GM19324 (cell line): ENCODE results near the gene DHDDS.

Experiments
- ATAC-seq: cut with Tn5 transposase; IDR thresholded peaks from one replicate; pipeline ENCODE4 v1.9.1; 2021; ENCODE audit warnings: mild to moderate bottlenecking, moderate library complexity; ENCODE audit not compliant: unreplicated experiment, low FRiP score

DHDDS gene

DNA sequence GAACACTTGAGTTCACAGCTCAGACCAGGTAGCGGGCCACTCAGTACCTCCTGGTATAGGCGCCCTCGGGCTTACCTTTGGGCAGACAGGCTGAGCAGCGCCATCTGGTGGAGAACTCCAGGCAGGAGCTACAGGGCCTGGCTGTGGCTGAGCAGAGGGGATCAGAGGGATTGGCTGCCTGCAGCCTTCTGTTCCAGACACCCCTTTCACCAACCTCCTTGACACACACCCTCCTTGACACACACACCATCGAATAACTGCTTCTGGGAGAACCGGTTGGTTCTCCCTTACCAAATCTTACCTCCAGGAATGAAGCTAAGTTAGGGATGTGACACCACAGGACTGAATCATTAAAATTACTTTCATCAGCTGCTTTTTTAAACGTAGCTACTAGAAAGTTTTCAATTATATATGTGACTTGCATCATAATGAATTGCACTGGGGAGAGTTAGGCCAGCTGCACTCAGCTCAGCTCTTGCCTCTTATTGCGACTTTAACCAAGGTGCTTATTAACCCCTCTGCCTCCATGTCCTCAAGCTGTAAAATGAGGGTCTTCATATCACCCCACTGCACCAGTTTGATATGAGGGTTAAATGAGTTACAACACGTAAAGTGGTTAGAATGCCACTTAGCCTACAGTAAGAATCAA, 14.9 kb upstream of the DHDDS start:
- ATAC-seq: no peak

DNA sequence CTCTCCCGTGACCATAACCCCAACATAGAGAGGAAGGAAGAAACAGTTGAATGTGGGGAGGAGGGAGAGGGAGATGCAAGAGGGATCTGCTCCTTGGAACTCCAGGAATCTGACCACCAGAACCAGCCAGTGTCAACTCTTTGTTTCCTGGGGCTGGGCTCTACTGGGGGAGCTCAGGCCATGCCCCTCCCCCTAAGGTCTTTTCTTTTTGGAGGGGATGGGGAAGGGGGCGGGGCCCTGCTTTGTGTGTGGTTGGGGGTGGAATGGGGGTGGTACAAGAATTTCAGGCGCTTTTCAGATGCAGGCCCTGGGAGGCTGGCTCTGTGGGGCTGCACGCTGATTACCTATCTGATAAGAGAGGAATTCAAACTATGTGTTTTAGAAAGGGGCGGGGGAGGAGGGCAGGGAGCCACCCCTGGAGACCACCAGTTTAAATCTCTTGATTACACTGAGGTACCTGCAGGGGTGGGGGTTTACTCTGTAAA, 13.2 kb upstream of the DHDDS start:
- no peak for ATAC-seq

DNA sequence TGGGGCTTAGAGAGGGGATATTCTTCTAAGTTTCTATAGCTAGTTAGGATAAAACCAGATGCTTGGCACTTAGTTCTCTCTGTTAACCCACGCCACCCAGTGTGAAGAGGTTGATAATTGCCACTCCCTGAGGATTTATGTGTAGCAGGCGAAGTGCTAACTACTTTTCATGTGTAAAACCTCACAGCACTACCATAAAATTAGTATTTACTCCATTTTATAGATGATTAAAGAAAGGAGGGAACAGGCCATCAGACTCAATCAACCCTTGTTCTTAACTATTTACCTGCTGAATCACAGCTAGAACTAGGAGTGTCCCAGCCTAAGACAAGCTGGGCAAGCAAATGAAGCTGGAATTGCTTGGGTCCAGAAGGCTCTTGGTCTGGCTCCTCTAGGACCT, 12.6 kb upstream of the DHDDS start:
- no peak for ATAC-seq

DNA sequence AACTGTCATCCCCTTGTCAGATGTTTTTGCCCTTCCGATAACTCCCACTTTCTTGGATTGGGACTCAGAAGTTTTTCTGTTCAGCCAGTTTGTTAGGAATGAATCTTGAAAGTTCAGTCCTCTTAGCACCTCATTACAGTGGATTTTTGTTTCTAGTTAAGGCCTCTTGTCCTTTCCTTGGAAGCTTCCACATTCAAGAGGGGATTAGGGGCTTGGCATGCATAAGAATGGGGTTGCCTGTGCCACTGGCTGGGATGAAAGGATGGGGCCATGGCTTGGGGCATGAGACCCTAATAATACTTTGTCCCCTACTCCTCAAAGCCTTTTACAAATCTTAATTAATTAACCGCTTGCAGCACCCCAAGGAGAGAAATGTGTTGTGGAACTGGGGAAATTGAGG, 2.4 kb upstream of the DHDDS start:
- ATAC-seq: no peak

DNA sequence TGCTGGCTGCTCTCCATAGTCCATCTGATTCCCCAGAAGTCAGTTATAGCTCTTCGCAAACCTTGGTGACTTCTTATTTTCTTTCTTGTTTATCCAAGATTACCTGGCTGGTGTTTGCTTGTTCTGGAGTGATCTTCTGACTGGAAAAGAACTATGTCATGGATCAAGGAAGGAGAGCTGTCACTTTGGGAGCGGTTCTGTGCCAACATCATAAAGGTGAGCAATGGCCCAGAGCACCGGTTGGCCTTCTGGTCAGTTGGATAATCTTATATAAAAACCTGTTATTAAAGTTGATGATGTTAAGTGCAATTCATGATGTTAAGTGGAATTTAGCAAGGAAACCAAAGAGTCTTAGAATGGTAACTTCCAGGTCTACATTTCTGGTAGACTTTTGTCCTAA, 672 bp downstream of the DHDDS start:
- no peak for ATAC-seq

DNA sequence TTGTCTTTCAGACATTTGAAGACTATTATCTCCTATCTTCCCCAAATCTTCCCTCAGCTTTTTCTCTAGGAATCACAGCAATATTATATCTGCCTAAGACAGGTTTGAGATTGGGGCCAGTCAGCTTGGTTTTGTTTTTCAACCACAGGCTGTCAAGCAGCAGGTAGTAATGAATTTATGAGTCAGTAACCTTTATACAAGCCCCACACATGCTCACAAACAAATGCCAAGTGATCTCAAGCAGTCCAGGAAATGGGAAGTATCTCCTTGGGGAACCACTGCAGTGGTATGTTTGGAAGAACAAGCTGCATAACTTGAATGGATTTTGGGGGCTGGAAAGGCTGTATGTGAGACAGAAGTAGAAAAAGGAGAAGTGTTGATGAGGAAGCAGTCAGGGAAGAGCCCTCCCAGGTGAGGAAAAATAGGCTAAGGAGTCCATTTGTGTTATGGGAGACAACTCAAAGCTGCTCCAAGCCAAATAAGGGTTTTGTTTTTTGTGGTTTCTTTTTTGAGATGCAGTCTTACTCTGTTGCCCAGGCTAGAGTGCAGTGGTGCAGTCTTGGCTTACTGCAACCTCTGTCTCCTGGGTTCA, 2.1 kb downstream of the DHDDS start:
- no peak for ATAC-seq

DNA sequence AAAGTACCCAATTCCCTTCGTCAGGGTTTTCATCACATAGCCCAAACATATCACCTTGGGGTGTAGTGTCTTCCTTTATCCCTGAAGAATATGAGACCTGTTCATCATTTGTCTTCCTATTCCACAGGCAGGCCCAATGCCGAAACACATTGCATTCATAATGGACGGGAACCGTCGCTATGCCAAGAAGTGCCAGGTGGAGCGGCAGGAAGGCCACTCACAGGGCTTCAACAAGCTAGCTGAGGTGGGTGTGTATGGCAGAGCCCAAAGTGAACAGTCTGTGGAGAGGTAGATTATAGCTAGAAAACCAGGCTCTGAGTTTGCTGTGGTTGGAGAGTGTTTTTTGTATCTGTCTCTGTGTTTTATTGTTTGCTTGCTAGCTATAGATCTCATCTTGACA, 5.9 kb downstream of the DHDDS start:
- no peak for ATAC-seq

DNA sequence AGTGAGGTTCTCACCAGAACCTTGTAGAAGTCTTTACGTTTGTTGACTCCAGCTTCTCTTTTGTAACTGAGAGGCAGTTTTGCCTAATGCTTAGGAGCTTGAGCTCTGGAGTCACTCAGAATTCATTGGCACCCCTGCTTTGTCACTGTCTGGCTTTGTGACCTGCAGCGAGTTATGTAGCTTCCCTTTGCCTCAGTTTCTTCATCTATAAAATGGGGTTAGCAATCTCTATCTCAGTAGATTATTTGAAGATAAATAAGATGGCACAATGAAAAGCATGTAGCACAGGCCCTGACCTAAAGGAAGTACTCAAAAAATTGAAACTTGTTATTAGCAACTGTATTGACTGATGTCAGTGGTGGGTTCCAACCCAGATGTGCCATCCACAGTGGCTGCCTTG, 8.1 kb downstream of the DHDDS start:
- no peak for ATAC-seq

DNA sequence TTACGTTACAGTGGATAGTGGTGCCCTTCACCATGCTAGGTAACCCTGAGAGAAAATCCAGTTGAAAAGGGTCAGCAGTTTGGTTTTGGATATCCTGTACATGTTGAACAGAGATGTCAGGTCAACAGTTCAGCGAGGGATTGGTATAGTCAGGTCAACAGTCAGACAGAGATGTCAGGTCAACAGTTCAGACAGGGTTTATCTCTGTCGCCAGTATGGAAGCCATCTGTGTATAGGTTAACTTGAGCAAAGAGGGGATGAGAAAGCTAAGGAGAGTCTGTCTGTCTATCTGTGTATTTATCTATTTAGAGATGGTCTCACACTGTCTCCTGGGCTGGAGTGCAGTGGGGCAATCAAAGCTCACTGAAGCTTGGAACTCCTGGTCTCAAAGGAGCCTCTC, 17.7 kb downstream of the DHDDS start:
- no peak for ATAC-seq

DNA sequence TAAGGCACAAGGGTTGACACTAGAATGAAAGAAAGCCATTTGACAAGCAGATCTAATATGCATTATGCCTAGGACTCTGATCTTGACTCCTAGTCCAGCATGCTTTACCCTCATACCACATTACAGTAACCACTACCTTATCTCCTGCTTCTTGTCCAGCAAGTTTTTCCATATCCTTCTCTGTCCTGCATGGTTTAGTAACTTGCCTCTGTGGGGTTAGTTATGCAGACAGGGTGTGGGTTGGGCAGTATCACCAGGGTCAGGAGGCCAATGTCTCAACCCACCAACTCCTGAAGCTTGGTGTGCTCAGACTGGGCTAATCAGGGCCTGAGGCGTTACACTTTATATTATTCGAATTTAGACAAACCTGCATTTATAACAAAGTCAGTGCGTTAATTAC, 18.8 kb downstream of the DHDDS start:
- no peak for ATAC-seq

DNA sequence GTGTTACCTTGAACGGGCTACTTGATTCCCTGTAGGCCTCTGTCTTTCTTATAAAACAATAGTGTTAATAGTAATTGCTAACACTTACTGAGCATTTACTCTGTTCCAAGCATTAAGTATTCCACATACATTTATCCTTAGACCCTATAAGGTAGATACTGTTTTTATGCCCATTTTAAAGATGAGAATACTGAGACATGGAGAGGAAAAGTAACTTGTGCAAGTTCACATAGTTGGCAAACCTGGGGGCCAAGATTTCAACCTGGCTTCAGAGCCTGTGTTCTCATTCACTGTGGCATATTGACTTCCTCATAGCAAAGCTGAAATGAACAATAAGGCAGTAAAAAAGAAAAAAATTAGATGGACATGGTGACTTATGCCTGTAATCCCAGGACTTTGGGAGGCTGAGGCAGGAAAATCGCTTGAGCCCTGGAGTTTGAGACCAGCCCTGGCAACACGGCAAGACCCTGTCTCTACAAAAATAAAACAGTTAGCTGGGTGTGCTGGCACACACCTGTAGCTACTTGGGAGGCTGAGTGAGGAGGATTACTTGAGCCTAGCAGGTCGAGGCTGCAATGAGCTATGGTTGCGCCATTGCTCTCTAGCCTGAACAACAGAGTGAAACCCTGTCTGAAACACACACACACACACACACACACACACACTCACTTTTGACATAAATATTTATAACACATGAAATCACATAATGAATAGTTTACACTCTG, 20.5 kb downstream of the DHDDS start:
- no peak for ATAC-seq

DNA sequence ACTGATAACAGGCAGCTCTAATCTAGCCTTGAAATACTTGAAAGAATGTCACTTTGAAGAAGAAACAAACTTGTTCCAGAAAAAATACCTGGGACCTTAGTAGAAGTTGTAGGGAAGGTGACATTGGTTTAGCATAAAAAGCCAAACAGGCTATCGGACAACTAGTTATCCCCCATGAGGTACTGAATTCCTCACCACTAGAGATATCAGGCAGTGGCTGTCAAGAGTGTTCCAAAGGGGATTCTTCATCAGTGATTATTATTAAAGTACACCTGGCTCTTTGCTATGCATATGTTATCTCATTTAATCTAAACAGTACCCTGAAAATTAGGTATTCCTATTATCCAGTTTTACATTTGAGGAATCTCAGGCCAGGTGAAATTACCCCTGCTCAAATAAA, 27.0 kb downstream of the DHDDS start:
- ATAC-seq: no peak

DNA sequence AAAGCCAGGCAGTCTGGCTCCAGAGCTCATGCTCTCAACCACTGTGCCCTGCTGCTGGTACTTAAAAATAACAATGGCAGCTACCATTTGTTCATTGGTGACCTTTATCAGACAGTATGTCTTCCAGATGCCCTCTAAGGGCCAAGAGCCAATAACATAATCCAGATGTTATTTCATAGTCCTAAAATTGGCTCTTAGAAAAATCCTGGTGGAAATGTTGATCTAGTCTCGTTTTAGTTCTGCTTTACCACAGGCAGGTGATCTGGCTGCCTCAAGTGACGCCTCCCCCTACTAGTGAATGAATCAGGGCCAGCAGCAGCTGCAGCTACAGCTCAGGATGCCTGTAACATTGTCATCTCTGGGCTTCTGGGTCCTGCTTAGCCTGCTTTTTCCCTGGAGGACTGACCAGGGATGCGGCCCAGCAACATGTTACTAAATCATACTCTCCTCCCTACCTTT, 27.5 kb downstream of the DHDDS start:
- no peak for ATAC-seq

DNA sequence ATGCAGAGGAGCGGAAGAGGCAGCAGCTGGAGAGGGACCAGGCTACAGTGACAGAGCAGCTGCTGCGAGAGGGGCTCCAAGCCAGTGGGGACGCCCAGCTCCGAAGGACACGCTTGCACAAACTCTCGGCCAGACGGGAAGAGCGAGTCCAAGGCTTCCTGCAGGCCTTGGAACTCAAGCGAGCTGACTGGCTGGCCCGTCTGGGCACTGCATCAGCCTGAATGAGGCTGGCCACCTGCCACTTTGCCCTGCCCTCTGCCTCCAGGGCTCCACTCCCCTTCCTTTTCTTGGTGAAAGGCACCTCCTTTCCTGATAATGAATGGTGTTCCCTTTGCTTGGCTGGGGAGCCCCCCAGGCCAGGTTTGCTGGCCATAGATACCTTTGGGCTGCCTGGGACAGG, 36.8 kb downstream of the DHDDS start:
- ATAC-seq: no peak

DNA sequence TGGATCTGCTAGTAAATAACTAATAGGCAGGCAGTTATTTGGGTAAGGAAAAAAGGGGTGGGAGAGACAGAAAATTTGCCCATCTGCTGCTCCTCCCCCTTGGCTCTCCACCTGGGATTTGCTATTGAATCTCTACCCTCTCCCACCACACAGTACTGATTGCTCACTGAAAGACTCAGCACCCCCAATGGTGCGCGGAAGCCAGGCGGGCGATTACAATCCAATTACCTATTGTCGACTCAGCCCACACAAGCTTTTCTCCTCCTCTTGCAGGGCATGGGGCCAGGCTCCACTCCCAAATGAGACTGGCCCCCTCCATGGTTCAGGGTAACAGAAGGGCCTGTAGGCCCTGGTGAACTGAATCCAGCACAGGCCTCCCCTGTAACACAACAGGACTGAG, 37.4 kb downstream of the DHDDS start:
- ATAC-seq: no peak

DNA sequence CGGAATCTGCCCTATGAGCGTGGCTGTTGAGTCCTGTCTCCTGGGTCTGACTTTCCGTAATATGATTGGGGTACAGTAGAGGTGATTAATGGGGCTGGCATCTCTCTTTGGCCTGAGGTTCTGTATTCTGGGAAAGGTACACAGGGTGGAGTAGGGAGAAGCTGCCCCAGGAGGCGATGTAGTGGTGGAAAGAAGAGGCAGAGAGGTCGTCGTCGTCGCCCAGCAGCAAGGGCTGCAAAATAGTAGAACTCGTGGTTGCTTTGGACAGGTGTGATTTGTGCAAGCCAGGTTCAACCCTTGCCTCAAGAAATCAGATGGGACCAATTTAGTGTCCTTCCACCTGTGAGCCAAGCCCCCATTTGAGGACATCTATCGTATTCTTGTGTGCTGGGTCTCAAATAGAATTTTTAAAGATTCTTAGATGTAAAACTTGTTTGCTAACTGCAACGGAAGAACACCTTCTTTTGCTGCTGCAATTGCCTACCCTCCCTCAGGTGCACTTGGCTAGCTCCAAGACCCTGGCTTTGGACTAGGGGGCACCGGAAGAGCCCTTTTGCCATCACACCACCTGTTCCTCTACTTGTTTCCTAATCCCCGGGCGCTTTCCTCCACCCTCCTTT, 38.9 kb downstream of the DHDDS start:
- ATAC-seq: no peak

DNA sequence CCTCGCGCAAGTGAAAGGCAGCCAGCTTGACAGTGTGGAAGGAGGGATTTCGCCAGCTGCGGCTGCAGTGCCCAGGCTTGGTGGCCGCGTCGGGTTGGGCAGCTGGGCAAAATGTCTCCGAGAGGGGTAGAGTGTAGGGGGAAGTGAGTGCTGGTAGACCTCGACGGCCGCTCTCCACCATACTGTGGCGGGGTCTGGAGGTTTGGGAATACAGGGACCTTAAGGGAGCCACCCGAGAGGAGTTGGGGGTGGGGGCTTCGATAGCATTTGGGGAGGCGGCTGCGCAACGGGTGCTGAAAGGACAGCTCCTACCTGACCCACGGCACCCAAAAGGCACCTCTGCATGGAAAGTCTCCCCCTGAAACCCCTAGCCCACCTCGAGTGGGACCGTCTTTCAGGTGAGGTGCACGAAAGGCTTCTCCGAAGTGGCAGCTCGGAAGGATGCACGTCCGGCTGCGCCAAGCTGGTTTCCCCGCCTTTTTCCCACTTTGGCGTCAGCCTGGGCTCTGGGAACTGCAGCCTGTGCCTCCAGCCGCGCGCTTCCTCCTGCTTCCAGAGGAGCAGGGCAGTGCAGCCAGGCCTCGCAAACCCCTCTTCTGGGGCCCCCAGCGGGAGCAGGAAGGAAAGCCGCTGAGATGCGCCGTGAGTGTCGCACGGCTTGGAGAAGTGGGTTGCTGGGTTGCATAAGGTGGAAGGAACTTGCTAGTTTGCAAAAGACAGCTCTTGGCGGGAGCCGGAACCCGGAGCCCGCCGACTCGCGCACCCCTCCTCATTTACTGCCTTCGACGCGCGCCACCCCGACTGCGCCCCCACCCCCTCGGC, 39.6 kb downstream of the DHDDS start:
- ATAC-seq: peak; percentile 2

DNA sequence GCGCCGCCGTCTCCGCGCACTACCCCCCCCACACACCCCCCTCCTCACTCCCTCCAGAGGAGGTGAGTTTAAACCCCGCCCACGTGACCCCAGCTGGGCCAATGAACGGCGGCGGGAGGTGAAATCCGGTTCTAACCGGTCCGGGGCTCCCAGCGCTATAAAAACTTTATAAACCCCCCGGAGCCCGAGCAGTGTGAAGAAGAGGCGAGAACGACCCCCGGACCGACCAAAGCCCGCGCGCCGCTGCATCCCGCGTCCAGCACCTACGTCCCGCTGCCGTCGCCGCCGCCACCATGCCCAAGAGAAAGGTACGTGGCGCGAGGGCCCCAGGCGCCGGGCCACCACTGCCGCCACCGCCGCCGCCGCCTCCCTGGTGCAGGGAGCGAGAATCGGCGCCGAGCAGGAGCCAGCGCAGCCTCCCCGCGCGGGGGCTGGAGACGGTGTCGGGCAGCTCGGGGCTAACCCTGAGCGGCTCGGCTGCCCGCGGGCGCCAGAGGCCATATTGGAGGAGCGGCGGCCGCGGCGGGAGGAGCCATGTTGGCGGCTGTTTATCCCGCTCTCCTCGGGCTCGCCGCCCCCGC, 40.3 kb downstream of the DHDDS start, which contains the start of gene HMGN2:
Gene HMGN2 (plus strand): TSS at position 121 of the 581 bp plus-strand sequence. CDS start 173 bp downstream, at position 294.
- ATAC-seq: peak; percentile 50

DNA sequence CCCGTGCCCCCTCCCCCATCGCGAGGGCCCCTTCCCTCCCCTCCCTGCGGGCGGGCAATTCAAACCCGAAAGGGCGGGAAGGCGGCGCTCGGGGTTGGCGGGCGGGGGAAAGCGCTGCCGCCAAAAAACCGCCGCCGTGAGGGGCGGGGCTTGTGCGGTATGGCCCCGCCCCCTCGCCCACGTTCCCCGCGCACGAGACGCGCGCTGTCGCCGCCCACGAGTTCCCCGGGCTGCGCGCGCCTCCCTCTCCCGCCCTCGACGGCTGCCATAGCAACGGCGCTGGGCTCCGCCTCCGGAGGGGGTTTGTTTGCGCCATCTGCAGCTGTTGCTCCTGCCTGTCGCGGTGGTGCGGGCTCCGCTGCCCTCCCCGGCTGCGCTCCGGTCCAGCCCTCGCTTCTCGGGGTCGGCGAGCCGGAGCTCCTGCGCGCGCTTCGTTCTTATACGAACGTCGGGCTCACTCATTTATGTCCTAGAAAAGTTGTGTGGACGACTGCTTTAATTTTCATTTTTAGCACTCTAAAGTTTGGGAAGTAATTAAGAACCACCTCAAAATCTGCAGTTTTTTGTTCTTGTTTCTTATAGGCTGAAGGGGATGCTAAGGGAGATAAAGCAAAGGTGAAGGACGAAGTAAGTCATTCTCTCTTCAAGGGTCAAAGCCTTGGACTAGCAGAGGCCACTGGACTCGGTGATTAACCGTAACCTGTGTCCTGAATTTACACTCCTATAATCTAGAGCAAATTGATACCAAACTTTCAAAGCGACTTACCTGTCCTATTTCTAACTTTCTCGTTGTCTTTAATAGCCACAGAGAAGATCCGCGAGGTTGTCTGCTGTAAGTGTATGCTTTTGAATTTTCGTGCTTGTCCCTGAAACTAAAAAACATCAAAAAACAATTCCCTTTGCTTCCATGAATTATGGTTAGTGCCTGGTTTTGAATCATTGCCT, 41.1 kb downstream of the DHDDS start:
- ATAC-seq: peak; percentile 79
